SJSA1 (cell line): ENCODE measurements around the gene MRPL37. TPM values are rescaled to one million over a fixed set of nuclear protein-coding genes. Genes with fewer than 3 reads are reported as not detected.

ENCODE experiments used
- DNase-seq, 2 experiments: peaks; one replicate each; pipeline ENCODE4 v3.0.0-alpha.2; 2015 to 2020; ENCODE audit warnings: low spot score in 2 of 2, low read depth in 1 of 2
- H3K27ac ChIP-seq: fragments of 250-450 bp; sonication (Bioruptor Pico); 2 replicates; pipeline ENCODE4 v1.5.1; 2020; ENCODE audit warnings: mild to moderate bottlenecking, moderate library complexity
- H3K27me3 ChIP-seq: fragments of 250-450 bp; sonication (Bioruptor Pico); replicated peaks from 2 replicates; pipeline ENCODE4 v1.5.1; 2020; ENCODE audit warnings: mild to moderate bottlenecking, moderate library complexity
- H3K36me3 ChIP-seq: fragments of 250-450 bp; sonication (Bioruptor Pico); 2 replicates; pipeline ENCODE4 v1.5.1; 2020; ENCODE audit warnings: mild to moderate bottlenecking
- H3K4me1 ChIP-seq: fragments of 250-450 bp; sonication (Bioruptor Pico); replicated peaks from 2 replicates; pipeline ENCODE4 v1.6.1; 2021; ENCODE audit warnings: mild to moderate bottlenecking
- H3K4me3 ChIP-seq: fragments of 250-450 bp; sonication (Bioruptor Pico); 2 replicates; pipeline ENCODE4 v1.5.1; 2020; ENCODE audit warnings: mild to moderate bottlenecking
- H3K9me3 ChIP-seq: fragments of 250-450 bp; sonication (Bioruptor Pico); replicated peaks from 2 replicates; pipeline ENCODE4 v1.5.1; 2020; ENCODE audit warnings: mild to moderate bottlenecking
- total RNA-seq: library from RNA; depleted of rRNA; stranded (reverse); fragments of >200 nt; shearing (Covaris generic); gene quantifications from 2 replicates; pipeline ENCODE4 v1.2.3, GENCODE V29; 2014; rRNA removed

MRPL37 gene
- total RNA-seq, 1 experiment from 2014 or later = 157 TPM

- no peak overlapping the region for H3K27ac ChIP-seq
- no peak for DNase-seq
- H3K4me1 ChIP-seq = no peaks in the 10 kb centered on the region
- H3K4me3 ChIP-seq = no peak overlapping the region
- no peaks in the 10 kb centered on the region for H3K9me3 ChIP-seq
- H3K27me3 ChIP-seq = no peaks in the 10 kb centered on the region
- H3K36me3 ChIP-seq = peaks cover 33% of the 10 kb centered on the region
Observed at GRCh38 chr1:54262244-54262643, 62.3 kb downstream of the MRPL37 start.

GRCh38 chr1:54263601-54264226, 63.7 kb downstream of the MRPL37 start:
- no peak for DNase-seq

GRCh38 chr1:54265126-54265525, 65.2 kb downstream of the MRPL37 start:
- H3K9me3 ChIP-seq = no peaks in the 10 kb centered on the region
- H3K36me3 ChIP-seq = peaks cover 31% of the 10 kb centered on the region
- no peak overlapping the region for H3K4me3 ChIP-seq
- no peaks in the 10 kb centered on the region for H3K4me1 ChIP-seq
- DNase-seq = no peak
- H3K27me3 ChIP-seq = no peaks in the 10 kb centered on the region
- no peak overlapping the region for H3K27ac ChIP-seq

More at GRCh38 chr1:54263601-54264226, 63.7 kb downstream of the MRPL37 start:
- H3K9me3 ChIP-seq = no peaks in the 10 kb centered on the region
- no peaks in the 10 kb centered on the region for H3K27me3 ChIP-seq
- no peak overlapping the region for H3K4me3 ChIP-seq
- no peaks in the 10 kb centered on the region for H3K4me1 ChIP-seq
- H3K36me3 ChIP-seq = peaks cover 33% of the 10 kb centered on the region
- no peak overlapping the region for H3K27ac ChIP-seq

- H3K27me3 ChIP-seq = no peaks in the 10 kb centered on the region
- no peak overlapping the region for H3K4me3 ChIP-seq
- H3K9me3 ChIP-seq = no peaks in the 10 kb centered on the region
- peaks cover 31% of the 10 kb centered on the region for H3K36me3 ChIP-seq
- no peak for DNase-seq
- H3K4me1 ChIP-seq = no peaks in the 10 kb centered on the region
- no peak overlapping the region for H3K27ac ChIP-seq
Observed at GRCh38 chr1:54265659-54266058, 65.7 kb downstream of the MRPL37 start.

GRCh38 chr1:54266195-54266594, 66.2 kb downstream of the MRPL37 start:
- no peak for DNase-seq
- no peaks in the 10 kb centered on the region for H3K9me3 ChIP-seq
- H3K4me1 ChIP-seq = no peaks in the 10 kb centered on the region
- H3K27ac ChIP-seq = no peak overlapping the region
- H3K4me3 ChIP-seq = no peak overlapping the region
- peaks cover 31% of the 10 kb centered on the region for H3K36me3 ChIP-seq
- H3K27me3 ChIP-seq = no peaks in the 10 kb centered on the region

GRCh38 chr1:54266908-54267307, 66.9 kb downstream of the MRPL37 start:
- peaks cover 28% of the 10 kb centered on the region for H3K36me3 ChIP-seq
- no peak overlapping the region for H3K4me3 ChIP-seq
- no peak overlapping the region for H3K27ac ChIP-seq
- no peaks in the 10 kb centered on the region for H3K9me3 ChIP-seq
- no peaks in the 10 kb centered on the region for H3K4me1 ChIP-seq
- DNase-seq = no peak
- no peaks in the 10 kb centered on the region for H3K27me3 ChIP-seq

Other genes with a start within 250 kb of the MRPL37 start
- gene LDLRAD1, start 182.0 kb upstream of the MRPL37 start, total RNA-seq = not detected in 2 replicates
- 310 and 384 TPM in 2 replicates for gene TMEM59, start 147.0 kb upstream of the MRPL37 start, total RNA-seq
- 1.5 and 2.9 TPM in 2 replicates for gene TCEANC2, start 146.6 kb upstream of the MRPL37 start, total RNA-seq
- not detected in 2 replicates for gene CDCP2, start 47.2 kb upstream of the MRPL37 start, total RNA-seq
- gene CYB5RL, start 137 bp upstream of the MRPL37 start, total RNA-seq = 2.5 and 4.9 TPM in 2 replicates
- gene SSBP3, start 206.2 kb downstream of the MRPL37 start, total RNA-seq = 27.0 and 56.0 TPM in 2 replicates